OCI-LY1 (cell line): ENCODE results near the gene NLRP1.

ENCODE experiments used
- H2AFZ ChIP-seq: fragments of 200-600 bp; sonication (generic), shearing (Covaris generic); 2 replicates; pipeline ENCODE4 v1.6.0; 2014; ENCODE audit warnings: antibody characterized with exemption, mild to moderate bottlenecking, low read length
- H3F3A ChIP-seq: fragments of 200-600 bp; sonication (generic), shearing (Covaris generic); 2 replicates; pipeline ENCODE4 v1.6.0; 2014; ENCODE audit warnings: mild to moderate bottlenecking, antibody characterized with exemption, low read length, moderate library complexity; ENCODE audit not compliant: insufficient read depth
- H3K27ac ChIP-seq: fragments of 200-600 bp; sonication (generic); 2 replicates; pipeline ENCODE4 v1.5.1; 2014; ENCODE audit warnings: low read length, mixed run types, mild to moderate bottlenecking, low read depth; ENCODE audit not compliant: poor library complexity, severe bottlenecking
- H3K27me3 ChIP-seq: fragments of 200-600 bp; sonication (generic); 2 replicates; pipeline ENCODE4 v1.6.0; 2014; ENCODE audit warnings: antibody characterized with exemption, mild to moderate bottlenecking, low read length, moderate library complexity; ENCODE audit not compliant: insufficient read depth
- H3K36me3 ChIP-seq: fragments of 200-600 bp; sonication (generic); 2 replicates; pipeline ENCODE4 v1.6.1; 2014; ENCODE audit warnings: mild to moderate bottlenecking, antibody characterized with exemption, low read length, moderate library complexity, mixed read lengths; ENCODE audit not compliant: insufficient read depth
- H3K4me1 ChIP-seq: fragments of 200-600 bp; sonication (generic); 2 replicates; pipeline ENCODE4 v1.5.1; 2014; ENCODE audit warnings: mild to moderate bottlenecking, low read length, moderate library complexity; ENCODE audit not compliant: insufficient read depth, severe bottlenecking
- H3K4me2 ChIP-seq: fragments of 200-600 bp; sonication (generic), shearing (Covaris generic); 2 replicates; pipeline ENCODE4 v1.6.1; 2014; ENCODE audit warnings: low read length
- H3K4me3 ChIP-seq: fragments of 200-600 bp; sonication (generic); 2 replicates; pipeline ENCODE4 v1.5.1; 2014; ENCODE audit warnings: low read length, low read depth, mild to moderate bottlenecking, mixed read lengths; ENCODE audit not compliant: poor library complexity, severe bottlenecking
- H3K79me2 ChIP-seq: fragments of 200-600 bp; shearing (Covaris generic); 2 replicates; pipeline ENCODE4 v1.6.1; 2016; ENCODE audit warnings: mixed run types, low read length, mixed read lengths; ENCODE audit not compliant: insufficient read depth
- H3K9ac ChIP-seq: fragments of 200-600 bp; sonication (generic), shearing (Covaris generic); 2 replicates; pipeline ENCODE4 v1.6.1; 2014; ENCODE audit warnings: mild to moderate bottlenecking, low read length, mixed read lengths
- H3K9me2 ChIP-seq: fragments of 200-600 bp; sonication (generic), shearing (Covaris generic); 2 replicates; pipeline ENCODE4 v1.6.1; 2014; ENCODE audit warnings: low read depth, mild to moderate bottlenecking, low read length, mixed read lengths
- H3K9me3 ChIP-seq: fragments of 200-600 bp; shearing (Covaris generic); 2 replicates; pipeline ENCODE4 v1.6.1; 2014; ENCODE audit warnings: low read length, mixed read lengths
- H4K20me1 ChIP-seq: fragments of 200-600 bp; sonication (generic), shearing (Covaris generic); 2 replicates; pipeline ENCODE4 v1.6.0; 2016; ENCODE audit warnings: mild to moderate bottlenecking, low read length; ENCODE audit not compliant: insufficient read depth
- EZH2 ChIP-seq: fragments of 200-600 bp; sonication (generic), shearing (Covaris generic); IDR thresholded peaks from 2 replicates; pipeline ENCODE4 v1.8.0; 2017; ENCODE audit warnings: borderline replicate concordance, mixed run types, mild to moderate bottlenecking, antibody characterized with exemption, low read length, moderate library complexity, mixed read lengths
- TF ChIP-seq, protein P1 (sequence below): fragments of 200-600 bp; sonication (generic), shearing (Covaris generic); IDR thresholded peaks from 2 replicates; pipeline ENCODE4 v1.5.1; 2017; ENCODE audit warnings: mild to moderate bottlenecking, antibody characterized with exemption, low read length, moderate library complexity, mixed read lengths

Gene NLRP1

DNA sequence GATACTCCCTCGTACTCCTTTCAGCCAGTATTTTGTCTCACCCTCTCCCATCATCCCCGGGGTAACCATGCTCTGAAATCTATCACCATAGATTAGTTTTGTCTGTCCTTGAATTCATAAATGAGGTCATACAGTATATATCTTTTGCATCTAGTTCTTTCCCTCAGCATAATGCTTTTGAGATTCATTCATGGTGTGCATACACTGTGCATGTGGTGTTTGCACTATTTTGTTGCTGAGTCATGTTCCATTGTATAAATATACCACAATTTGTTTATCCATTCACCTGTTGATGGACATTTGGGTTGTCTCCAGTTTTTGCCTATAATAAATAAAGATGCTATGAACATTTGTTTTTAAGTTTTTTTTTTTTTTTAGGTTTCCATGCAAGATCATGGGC, 34.2 kb upstream of the NLRP1 start:
- Histone ChIP-seq H3K79me2 (peaks cover 19% of the 10 kb centered on the region), H3K27ac (no peak overlapping the region), H3K9ac (peak overlapping the region; percentile 64), H4K20me1 (no peaks in the 10 kb centered on the region), H3F3A (no peaks in the 10 kb centered on the region; the same call in 1 of the 2 replicates), H3K4me1 (peaks cover 13% of the 10 kb centered on the region), H2AFZ (no peak overlapping the region), H3K9me2 (no peaks in the 10 kb centered on the region), H3K4me2 (peak overlapping the region; percentile 65), H3K27me3 (peaks cover 3% of the 10 kb centered on the region; the same call in 1 of the 2 replicates), H3K36me3 (peaks cover 29% of the 10 kb centered on the region), H3K9me3 (no peaks in the 10 kb centered on the region), H3K4me3 (peak overlapping the region; percentile 67)
- TF ChIP-seq EZH2: no peak

DNA sequence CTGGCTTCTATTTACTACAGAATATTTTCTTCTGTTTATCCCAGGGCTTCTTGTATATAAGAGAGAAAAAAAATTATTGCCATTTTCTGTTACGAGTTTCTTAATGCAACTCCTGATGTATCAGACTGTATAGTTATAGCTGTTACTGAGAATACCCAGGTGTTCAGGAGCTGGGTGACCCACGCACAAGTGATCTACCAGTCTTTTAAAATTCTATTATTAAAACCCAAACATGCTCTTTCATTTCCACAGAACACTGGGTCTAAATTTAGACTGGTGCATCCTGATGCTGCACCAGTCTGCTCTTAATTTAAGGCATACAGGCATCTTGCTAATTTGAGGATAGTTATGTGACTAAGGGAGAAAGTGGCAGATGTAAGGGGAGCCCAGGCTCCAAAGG, 31.2 kb upstream of the NLRP1 start:
- Histone ChIP-seq H4K20me1 (no peaks in the 10 kb centered on the region), H3K4me2 (no peak overlapping the region), H3K4me3 (no peak overlapping the region), H3K4me1 (peaks cover 13% of the 10 kb centered on the region), H3K27me3 (no peaks in the 10 kb centered on the region), H3K9me3 (no peaks in the 10 kb centered on the region), H3K79me2 (peaks cover 19% of the 10 kb centered on the region), H3K9ac (no peak overlapping the region), H3K9me2 (no peaks in the 10 kb centered on the region), H3K27ac (no peak overlapping the region), H2AFZ (no peak overlapping the region), H3F3A (no peaks in the 10 kb centered on the region; the same call in 1 of the 2 replicates), H3K36me3 (peaks cover 55% of the 10 kb centered on the region)
- TF ChIP-seq, protein P1, sequence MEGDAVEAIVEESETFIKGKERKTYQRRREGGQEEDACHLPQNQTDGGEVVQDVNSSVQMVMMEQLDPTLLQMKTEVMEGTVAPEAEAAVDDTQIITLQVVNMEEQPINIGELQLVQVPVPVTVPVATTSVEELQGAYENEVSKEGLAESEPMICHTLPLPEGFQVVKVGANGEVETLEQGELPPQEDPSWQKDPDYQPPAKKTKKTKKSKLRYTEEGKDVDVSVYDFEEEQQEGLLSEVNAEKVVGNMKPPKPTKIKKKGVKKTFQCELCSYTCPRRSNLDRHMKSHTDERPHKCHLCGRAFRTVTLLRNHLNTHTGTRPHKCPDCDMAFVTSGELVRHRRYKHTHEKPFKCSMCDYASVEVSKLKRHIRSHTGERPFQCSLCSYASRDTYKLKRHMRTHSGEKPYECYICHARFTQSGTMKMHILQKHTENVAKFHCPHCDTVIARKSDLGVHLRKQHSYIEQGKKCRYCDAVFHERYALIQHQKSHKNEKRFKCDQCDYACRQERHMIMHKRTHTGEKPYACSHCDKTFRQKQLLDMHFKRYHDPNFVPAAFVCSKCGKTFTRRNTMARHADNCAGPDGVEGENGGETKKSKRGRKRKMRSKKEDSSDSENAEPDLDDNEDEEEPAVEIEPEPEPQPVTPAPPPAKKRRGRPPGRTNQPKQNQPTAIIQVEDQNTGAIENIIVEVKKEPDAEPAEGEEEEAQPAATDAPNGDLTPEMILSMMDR: no peak

DNA sequence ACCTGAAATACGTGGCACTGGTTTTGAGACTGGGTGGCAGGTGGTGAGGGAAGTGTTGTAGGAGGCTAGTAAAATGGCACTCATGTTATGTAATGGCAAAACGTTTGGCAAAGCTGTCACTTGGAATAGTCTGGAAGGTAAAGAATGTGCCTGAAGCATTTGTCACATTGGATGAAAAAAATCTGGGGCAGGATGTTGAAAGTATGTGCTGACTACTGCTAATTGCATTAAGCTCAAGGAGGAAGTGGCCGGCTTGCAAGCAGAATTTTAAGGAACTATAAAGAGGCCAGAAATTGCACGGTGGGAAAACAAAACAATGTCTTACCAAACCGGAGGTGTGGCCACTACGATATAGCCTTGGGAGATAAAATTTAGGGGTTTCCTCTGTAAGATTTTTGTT, 26.6 kb upstream of the NLRP1 start:
- no peak overlapping the region for H3K27ac ChIP-seq
- H3K79me2 ChIP-seq: peaks cover 5% of the 10 kb centered on the region; the same call in 1 of the 2 replicates
- no peaks in the 10 kb centered on the region for H3K4me1 ChIP-seq
- no peaks in the 10 kb centered on the region for H3F3A ChIP-seq
- no peak overlapping the region for H2AFZ ChIP-seq
- H3K27me3 ChIP-seq: no peaks in the 10 kb centered on the region
- no peak overlapping the region for H3K4me2 ChIP-seq
- no peaks in the 10 kb centered on the region for H4K20me1 ChIP-seq
- no peak overlapping the region for H3K9ac ChIP-seq
- no peaks in the 10 kb centered on the region for H3K9me3 ChIP-seq
- no peaks in the 10 kb centered on the region for H3K9me2 ChIP-seq
- TF ChIP-seq, protein P1: no peak
- no peak for TF ChIP-seq EZH2
- H3K4me3 ChIP-seq: no peak overlapping the region
- peaks cover 77% of the 10 kb centered on the region for H3K36me3 ChIP-seq

DNA sequence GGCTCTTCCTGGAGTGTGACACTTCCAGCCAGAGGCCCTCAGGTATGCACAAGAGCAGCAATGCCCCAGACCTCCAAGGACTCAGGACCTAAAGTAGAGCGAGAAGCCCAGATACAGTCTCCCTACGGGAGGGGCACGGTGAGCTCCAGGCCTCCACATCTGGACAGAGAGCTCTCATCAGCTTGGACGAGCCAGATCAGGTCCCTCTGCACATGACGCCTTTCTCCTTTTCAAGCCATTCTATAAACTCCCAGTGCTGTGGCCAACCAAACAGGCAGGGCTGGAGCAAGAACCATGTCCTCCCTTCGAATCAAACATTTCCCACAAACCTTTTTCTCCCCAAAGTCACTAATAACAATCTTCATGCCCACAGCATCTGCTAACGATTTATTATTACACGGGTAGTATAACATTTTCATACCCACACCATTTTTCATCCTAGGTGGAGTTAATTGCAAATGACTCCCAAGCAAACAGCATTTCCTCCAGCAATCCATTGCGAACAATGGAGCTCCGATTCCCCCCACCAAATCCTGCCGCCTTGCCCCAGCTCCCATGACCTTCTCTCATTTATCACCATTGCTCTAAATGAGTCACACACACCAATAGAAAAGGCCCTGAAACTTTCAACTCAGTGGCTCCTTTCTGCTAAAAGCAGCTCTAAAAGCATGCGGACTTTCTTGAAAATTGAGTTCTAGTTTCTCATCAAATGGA, 24.2 kb upstream of the NLRP1 start:
- H3K79me2 ChIP-seq: peaks cover 5% of the 10 kb centered on the region; the same call in 1 of the 2 replicates
- H3K4me2 ChIP-seq: no peak overlapping the region
- peaks cover 72% of the 10 kb centered on the region for H3K36me3 ChIP-seq
- TF ChIP-seq EZH2: no peak
- TF ChIP-seq, protein P1: no peak
- H4K20me1 ChIP-seq: no peaks in the 10 kb centered on the region
- H3K27ac ChIP-seq: no peak overlapping the region
- H3F3A ChIP-seq: no peaks in the 10 kb centered on the region
- H3K4me1 ChIP-seq: no peaks in the 10 kb centered on the region
- no peaks in the 10 kb centered on the region for H3K9me2 ChIP-seq
- no peaks in the 10 kb centered on the region for H3K27me3 ChIP-seq
- H2AFZ ChIP-seq: no peak overlapping the region
- no peak overlapping the region for H3K9ac ChIP-seq
- H3K9me3 ChIP-seq: no peaks in the 10 kb centered on the region
- H3K4me3 ChIP-seq: no peak overlapping the region
